NCI-H2196 (cell line): ENCODE measurements around the gene ZNF280D.
"Not testable (repeated sequence)": the region's sequence is repeated elsewhere in the genome, so short reads cannot be mapped to it uniquely, and the experiment has no call there.

Source experiments
- DNase-seq: peaks from one replicate; lab custom pipeline; 2025; ENCODE audit not compliant: unreplicated experiment; lab: John Stamatoyannopoulos, UW

The ZNF280D gene

DNA sequence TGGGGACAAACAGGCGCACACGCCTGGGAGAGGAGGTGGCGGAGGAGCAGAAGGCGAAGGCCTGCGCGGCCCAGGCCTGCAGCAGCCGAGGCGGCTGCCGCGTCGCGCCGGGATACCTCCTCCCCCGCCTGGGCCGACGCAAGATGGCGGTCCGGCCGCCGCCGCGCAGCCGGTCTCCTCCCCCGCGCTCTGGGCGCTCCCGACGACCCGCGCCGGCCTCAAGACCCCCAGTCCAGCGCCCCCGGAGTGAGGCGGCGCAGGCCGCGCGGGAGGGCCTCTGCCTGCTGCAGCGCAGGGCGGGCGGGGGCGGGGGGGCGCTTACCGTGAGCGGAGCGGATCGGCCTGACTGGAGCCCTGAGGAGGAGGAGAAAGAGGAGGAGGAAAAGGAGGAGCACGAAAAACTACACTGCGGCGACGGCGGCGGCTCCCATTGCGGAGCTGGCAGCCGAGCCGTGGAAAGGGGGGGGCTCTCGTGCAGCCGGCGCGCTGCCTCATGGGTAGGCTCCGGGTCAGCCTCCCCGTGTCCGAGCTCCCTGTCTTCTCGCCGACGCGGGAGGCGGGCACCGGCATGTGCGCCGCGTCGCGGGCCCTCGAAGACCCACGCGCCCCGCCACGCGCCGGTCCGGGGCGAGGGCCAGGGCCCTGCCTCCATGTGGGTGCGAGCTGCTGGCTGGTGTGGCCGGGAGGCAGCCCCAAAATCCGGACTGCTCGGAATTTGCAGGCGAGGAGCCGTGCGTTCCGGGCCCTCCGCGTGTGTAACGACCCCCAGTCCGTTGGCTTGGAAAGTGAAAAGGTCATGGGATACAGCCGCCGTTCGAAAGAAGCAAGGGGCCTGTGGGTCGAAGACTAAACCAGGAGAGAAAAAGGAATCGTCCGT is at the start of gene ZNF280D:
TSS of gene ZNF280D (minus strand) at position 374 of the 877 bp plus-strand sequence. CDS start 26,400 bp downstream, outside the sequence.
- DNase-seq, result peak; percentile 71

GRCh38 chr15:56782306-56782705 is 49.0 kb upstream of the ZNF280D start:
- no peak for DNase-seq

DNA sequence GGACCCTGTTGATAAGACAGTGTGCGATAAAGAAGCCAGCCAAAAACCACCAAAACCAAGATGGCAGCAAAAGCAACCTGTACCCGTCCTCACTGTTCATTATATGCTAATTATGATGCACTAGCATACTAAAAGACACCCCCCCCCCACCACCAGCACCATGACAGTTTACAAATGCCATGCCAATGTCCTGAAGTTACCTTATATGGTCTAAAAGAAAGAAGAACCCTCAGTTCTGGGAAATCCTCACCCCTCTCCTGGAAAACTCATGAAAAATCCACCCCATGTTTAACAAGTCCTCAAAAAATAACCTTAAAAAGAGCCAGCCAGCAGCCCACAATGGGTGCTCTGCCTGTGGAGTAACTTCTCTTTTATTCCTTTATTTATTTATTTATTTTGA is 48.4 kb upstream of the ZNF280D start:
- DNase-seq, result no peak

- DNase-seq, result not testable (repeated sequence)
These were observed 46.9 kb upstream of the ZNF280D start for GRCh38 chr15:56780102-56780725.

DNA sequence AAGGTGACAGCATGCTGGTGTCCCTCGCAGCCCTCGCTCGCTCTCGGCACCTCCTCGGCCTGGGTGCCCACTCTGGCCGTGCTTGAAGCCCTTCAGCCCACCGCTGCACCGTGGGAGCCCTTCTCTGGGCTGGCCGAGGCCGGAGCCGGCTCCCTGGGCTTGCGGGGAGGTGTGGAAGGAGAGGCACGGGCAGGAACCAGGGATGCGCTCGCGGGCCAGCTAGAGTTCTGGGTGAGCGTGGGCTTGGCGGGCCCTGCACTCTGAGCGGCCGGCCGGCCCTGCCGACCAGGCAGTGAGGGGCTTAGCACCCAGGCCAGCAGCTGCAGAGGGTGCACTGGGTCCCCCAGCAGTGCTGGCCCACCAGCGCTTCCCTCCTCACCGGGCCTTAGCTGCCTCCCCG is 46.1 kb upstream of the ZNF280D start:
- not testable (repeated sequence) for DNase-seq

GRCh38 chr15:56778761-56779160 is 45.5 kb upstream of the ZNF280D start:
- no peak for DNase-seq

DNA sequence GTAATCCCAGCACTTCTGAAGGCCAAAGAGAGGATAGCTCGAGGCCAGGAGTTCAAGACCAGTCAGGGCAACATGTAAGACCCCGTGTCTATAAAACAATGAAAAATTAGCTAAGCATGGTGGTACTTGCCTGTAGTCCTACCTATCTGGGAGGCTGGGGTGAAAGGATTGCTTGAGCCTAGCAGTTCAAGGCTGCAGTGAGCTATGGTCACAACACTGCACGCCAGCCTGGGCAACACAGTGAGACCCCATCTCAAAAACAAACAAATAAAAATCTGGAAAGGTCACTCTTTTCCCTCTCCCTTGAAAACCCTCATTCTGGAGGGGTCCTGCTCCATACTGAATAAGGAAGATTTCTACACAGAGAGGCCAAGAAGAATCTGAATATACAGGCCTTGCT is 43.5 kb upstream of the ZNF280D start:
- DNase-seq, result no peak

DNA sequence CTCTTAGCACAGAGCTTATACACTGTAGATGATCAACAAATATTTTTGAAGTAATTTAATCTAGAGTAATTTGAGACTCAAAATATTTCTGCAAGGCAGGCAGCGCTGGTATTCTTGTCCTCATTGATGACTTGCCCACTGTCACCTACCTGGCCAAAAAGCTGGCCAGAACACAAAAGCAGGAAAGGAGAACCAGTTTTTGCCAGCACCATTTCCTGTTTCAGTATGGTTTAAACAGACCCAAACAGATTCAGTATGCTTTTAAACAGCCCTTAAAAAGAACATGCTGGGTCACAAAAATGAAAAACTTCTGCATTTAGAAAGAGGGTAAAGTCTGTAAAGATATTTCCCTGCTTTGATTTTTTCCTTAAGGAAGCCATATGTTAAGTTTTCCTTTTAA is 42.3 kb upstream of the ZNF280D start:
- no peak for DNase-seq

DNA sequence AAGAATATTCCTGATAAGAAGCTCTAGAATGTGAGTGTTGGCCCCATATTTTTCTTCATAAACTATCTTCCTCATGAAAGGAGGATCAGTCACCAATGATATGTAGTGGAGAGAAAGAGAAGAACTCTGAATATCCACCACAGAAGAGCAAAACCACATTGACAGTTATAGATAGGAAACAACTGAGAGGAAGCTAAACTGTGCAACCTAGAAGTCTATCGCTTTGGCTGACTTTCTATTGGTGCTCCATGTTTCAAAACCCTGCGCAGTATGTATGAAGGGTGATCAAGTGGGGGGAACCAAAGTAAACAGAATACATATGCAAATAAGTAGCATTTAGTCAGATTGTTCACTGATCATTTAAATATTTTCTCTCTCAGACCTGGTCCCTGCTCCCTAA is 41.0 kb upstream of the ZNF280D start:
- DNase-seq, result no peak

DNA sequence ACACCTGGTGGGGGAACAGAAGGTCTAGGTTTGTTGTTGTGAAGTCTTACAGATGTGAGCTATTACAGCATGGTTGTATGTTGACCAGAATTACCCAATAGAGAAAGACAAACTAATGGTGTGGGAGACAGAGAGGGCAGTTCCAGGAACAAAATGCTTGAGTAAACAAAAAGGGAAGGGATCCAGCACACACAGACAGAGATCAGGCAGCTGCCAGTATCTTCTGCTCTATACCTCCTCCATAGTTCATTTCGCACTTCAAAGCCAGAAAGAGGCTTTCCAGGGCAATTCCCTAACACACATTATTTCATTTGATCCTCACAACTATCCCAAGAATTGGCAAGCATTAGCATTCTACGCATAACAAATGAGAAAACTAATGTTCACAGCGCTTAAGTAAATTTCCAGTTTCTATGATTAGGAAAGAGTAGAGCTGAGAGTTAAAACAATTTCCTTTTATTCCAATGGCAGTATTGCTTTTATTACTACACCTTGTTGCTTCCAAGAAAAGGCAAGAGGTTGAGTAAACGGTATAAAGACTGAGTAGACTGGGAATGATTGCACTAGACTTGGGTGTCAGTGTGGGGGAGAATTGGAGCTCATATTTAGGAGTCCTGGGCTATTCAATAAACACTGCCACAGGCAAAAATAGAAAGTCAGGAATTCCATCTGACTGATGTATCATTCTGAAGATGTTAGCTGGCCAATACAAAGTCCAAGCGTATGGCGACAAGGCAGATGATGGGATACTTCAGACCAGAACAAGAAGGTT is 39.7 kb upstream of the ZNF280D start:
- DNase-seq, result peak; percentile 15

GRCh38 chr15:56770173-56770572 is 36.9 kb upstream of the ZNF280D start:
- DNase-seq, result no peak

DNA sequence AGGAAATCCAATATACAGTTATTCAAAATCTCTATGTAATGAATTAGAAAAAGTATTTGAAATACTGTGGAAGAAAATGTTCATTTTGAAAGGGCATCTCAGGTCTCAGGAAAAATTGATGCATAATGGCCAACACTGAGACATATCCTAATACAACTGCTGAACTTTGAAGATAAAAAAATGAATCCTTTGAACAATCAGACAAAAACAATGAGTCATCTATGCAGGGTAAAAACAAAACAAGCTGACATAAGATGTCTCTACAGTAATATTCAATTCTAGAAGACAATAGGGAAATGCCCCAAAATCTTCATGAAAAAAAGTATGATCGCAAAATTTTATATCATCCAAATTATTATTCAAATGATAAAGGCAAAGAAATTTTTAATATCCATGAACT is 34.0 kb upstream of the ZNF280D start:
- DNase-seq, result no peak

DNA sequence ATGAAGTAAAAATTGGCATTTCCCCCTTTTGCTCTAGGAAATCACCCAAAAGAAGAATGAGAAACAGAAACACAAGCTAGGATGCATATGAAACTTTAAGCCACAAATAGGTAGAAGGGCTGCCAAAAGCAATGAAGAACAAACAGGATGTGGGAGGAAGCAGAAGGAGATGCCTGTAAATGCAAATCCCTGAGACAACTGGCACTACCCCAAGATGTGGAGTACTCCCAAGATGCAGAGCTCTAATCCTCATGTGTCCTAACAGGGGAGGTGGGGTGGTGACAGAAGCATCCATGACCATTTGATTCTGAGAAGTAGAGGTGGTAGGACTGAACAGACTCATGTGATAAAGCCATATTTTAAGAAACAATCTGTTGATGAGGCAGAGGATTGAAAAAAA is 31.9 kb upstream of the ZNF280D start:
- DNase-seq, result peak; percentile 3

- DNase-seq, result no peak
These were observed 30.0 kb upstream of the ZNF280D start for GRCh38 chr15:56763141-56763895.

- DNase-seq, result no peak
These were observed 26.9 kb upstream of the ZNF280D start for GRCh38 chr15:56760186-56760585.

- no peak for DNase-seq
These were observed 26.1 kb upstream of the ZNF280D start for GRCh38 chr15:56759450-56759845.

GRCh38 chr15:56758770-56759449 is 25.6 kb upstream of the ZNF280D start:
- DNase-seq, result no peak

- DNase-seq, result no peak
These were observed 24.6 kb upstream of the ZNF280D start for GRCh38 chr15:56757875-56758274.

DNA sequence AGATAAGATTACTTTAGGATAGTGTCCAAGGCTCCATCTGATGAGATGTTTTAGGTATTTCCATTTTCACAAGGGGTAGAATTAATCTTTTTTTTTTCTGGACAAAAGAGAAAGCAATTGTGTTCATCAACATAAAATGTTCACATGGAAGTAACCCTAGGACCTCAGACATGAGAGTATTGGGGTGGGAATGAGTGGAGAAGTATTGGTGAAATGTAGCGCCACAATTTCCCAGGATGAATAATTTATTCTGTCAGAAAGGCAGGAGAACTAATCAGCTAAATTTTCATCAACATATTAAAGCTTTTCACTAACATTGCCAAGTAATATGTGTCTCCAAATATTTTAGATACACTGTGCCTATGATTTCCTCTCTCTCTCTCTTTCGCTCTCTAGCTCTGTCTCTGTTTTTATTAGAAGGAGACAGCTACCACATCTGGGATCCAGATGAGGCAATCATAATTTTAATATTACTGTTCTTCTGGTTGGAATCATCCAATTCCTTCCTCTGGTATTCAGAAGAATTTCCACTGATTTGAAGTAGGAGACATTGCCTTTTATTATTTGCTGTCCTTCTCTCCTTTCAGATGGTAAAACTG is 21.6 kb upstream of the ZNF280D start:
- DNase-seq, result no peak

DNA sequence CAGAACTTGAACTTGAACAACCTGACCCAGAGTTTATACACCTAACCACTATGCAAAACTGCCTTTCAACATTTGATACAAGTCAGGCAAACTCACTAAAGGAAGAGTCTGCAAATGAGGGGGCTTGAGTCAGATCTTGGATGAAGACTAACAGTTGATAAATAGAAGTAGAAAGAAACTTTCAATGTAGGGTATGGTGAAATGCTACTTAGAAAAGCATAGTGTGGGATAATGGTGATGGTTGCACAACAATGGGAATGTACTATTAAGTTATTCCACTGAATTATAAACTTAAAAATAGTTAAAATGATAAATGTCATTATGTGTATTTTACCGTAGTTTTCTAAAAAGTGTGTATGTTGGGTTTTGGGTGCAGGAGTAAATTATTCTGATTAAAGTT is 19.7 kb upstream of the ZNF280D start:
- no peak for DNase-seq
